Testis (tissue), 2 donors: ENCODE data around the gene PTPRD.
"Not testable (repeated sequence)": the region's sequence is repeated elsewhere in the genome, so short reads cannot be mapped to it uniquely, and the experiment has no call there.

Experiments
- POLR2A ChIP-seq: fragments of 450-650 bp; IDR thresholded peaks from one replicate; pipeline ENCODE4 v1.6.1; 2017; ENCODE audit warnings: antibody characterized with exemption, mild to moderate bottlenecking, moderate library complexity
- TF ChIP-seq, protein P1 (sequence below), 3 experiments: fragments of 450-650 bp in 2 of 3; fragments of 200-600 bp in 1 of 3; sonication (generic) in 1 of 3; IDR thresholded peaks; one replicate each; pipeline ENCODE4 v1.5.1; 2016 to 2019; ENCODE audit warnings: antibody characterized with exemption in 3 of 3, mild to moderate bottlenecking in 2 of 3, moderate library complexity in 1 of 3

GRCh38 chr9:9441874-9442273, 1170.9 kb downstream of the PTPRD start:
- TF ChIP-seq, protein P1, sequence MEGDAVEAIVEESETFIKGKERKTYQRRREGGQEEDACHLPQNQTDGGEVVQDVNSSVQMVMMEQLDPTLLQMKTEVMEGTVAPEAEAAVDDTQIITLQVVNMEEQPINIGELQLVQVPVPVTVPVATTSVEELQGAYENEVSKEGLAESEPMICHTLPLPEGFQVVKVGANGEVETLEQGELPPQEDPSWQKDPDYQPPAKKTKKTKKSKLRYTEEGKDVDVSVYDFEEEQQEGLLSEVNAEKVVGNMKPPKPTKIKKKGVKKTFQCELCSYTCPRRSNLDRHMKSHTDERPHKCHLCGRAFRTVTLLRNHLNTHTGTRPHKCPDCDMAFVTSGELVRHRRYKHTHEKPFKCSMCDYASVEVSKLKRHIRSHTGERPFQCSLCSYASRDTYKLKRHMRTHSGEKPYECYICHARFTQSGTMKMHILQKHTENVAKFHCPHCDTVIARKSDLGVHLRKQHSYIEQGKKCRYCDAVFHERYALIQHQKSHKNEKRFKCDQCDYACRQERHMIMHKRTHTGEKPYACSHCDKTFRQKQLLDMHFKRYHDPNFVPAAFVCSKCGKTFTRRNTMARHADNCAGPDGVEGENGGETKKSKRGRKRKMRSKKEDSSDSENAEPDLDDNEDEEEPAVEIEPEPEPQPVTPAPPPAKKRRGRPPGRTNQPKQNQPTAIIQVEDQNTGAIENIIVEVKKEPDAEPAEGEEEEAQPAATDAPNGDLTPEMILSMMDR (IDR thresholded peaks at IDR 0.05) = not testable (repeated sequence)
- not testable (repeated sequence) for TF ChIP-seq POLR2A
